HepG2 (cell line): ENCODE data around the gene KMT2B. TPM values are rescaled to one million over a fixed set of nuclear protein-coding genes. Genes with fewer than 3 reads are reported as not detected.
A peak's percentile ranks its signal among the peaks of the same experiment; 100 is the strongest.

Experiments
- ATRX ChIP-seq: sonication (generic); formaldehyde crosslinking; IDR thresholded peaks from 2 replicates; pipeline ENCODE4 v1.4.0; 2020; ENCODE audit warnings: missing genetic modification reagents, borderline replicate concordance
- CSRNP2 ChIP-seq: sonication (generic); formaldehyde crosslinking; conservative IDR thresholded peaks from 2 replicates; pipeline ENCODE4 v1.8.0; 2022; ENCODE audit warnings: low read depth, missing genetic modification reagents
- DPF2 ChIP-seq: sonication (generic); formaldehyde crosslinking; IDR thresholded peaks from 2 replicates; pipeline ENCODE4 v1.4.0; 2020; ENCODE audit warnings: mild to moderate bottlenecking, low read depth, missing genetic modification reagents, borderline replicate concordance
- ERF ChIP-seq: IDR thresholded peaks from 2 replicates; pipeline ENCODE4 v1.6.1; 2018; ENCODE audit warnings: missing biosample characterization, missing genetic modification reagents
- GPN1 ChIP-seq: sonication (generic); formaldehyde crosslinking; IDR thresholded peaks from 2 replicates; pipeline ENCODE4 v1.5.1; 2020; ENCODE audit warnings: missing genetic modification reagents, borderline replicate concordance
- HDAC1 ChIP-seq: sonication (generic); formaldehyde crosslinking; IDR thresholded peaks from 2 replicates; pipeline ENCODE4 v1.5.1; 2020; ENCODE audit warnings: mild to moderate bottlenecking, missing genetic modification reagents
- NRL ChIP-seq: sonication (generic); formaldehyde crosslinking; IDR thresholded peaks from 2 replicates; pipeline ENCODE4 v1.5.0; 2020; ENCODE audit warnings: missing genetic modification reagents, mild to moderate bottlenecking, moderate library complexity, borderline replicate concordance
- POLR2AphosphoS2 ChIP-seq: IDR thresholded peaks from 2 replicates; pipeline ENCODE4 v1.6.1; 2011; ENCODE audit warnings: low read depth, low read length, improper control_type of control experiment
- REPIN1 ChIP-seq: sonication (generic); formaldehyde crosslinking; IDR thresholded peaks from 2 replicates; pipeline ENCODE4 v1.8.0; 2022; ENCODE audit warnings: missing genetic modification reagents, low read depth, mild to moderate bottlenecking, borderline replicate concordance
- RFXAP ChIP-seq: sonication (generic); formaldehyde crosslinking; IDR thresholded peaks from 2 replicates; pipeline ENCODE4 v1.4.0; 2020; ENCODE audit warnings: missing genetic modification reagents, borderline replicate concordance
- SMAD3 ChIP-seq: sonication (generic); formaldehyde crosslinking; IDR thresholded peaks from 2 replicates; pipeline ENCODE4 v1.4.0; 2020; ENCODE audit warnings: missing genetic modification reagents
- SP5 ChIP-seq: IDR thresholded peaks from 2 replicates; pipeline ENCODE4 v1.6.1; 2016; ENCODE audit warnings: low read depth, borderline replicate concordance
- ZBED4 ChIP-seq: sonication (generic); formaldehyde crosslinking; IDR thresholded peaks from 2 replicates; pipeline ENCODE4 v1.4.0; 2020; ENCODE audit warnings: missing genetic modification reagents, borderline replicate concordance
- ZNF124 ChIP-seq: sonication (generic); formaldehyde crosslinking; IDR thresholded peaks from 2 replicates; pipeline ENCODE4 v1.4.0; 2020; ENCODE audit warnings: missing genetic modification reagents
- ZNF674 ChIP-seq: sonication (generic); formaldehyde crosslinking; IDR thresholded peaks from 2 replicates; pipeline ENCODE4 v1.5.0; 2020; ENCODE audit warnings: low read depth, mild to moderate bottlenecking, missing genetic modification reagents
- ZNF790 ChIP-seq: sonication (generic); formaldehyde crosslinking; IDR thresholded peaks from 2 replicates; pipeline ENCODE4 v1.8.0; 2022; ENCODE audit warnings: missing genetic modification reagents, mild to moderate bottlenecking, borderline replicate concordance
- polyA plus RNA-seq, 8 experiments: library from polyadenylated mRNA; depleted of rRNA in 3 of 8; stranded (reverse) in 7 of 8; unstranded in 1 of 8; fragments of >200 nt; fragmentation: Illumina TruSeq in 4 of 8; extraction: Trizol in 4 of 8; gene quantifications; 2 replicates each; pipeline versions ENCODE4 v1.2.1 to v1.2.3, GENCODE V29; 2011 to 2016; ENCODE audit warnings: low read depth in 4 of 8, missing spikeins in 1 of 8, mixed read lengths in 1 of 8; ENCODE audit not compliant: insufficient read depth in 1 of 8
- total RNA-seq, 5 experiments: library from RNA; depleted of rRNA; stranded (reverse); fragments of >200 nt; fragmentation: Illumina TruSeq; extraction: Trizol; gene quantifications; 2 replicates each; pipeline ENCODE4 v1.2.3, GENCODE V29; 2016; ENCODE audit warnings: low read depth in 1 of 5
- TF ChIP-seq, protein P1 (sequence below): sonication (generic); formaldehyde crosslinking; IDR thresholded peaks from 2 replicates; pipeline ENCODE4 v1.4.0; 2020; ENCODE audit warnings: mild to moderate bottlenecking, missing genetic modification reagents, borderline replicate concordance

Gene KMT2B
- total and polyA plus RNA-seq, 2 of the 13 experiments (the other 11 are each of a cell fraction or from before 2014, with no cell fraction given), result 6.2 to 16.9 TPM

DNA sequence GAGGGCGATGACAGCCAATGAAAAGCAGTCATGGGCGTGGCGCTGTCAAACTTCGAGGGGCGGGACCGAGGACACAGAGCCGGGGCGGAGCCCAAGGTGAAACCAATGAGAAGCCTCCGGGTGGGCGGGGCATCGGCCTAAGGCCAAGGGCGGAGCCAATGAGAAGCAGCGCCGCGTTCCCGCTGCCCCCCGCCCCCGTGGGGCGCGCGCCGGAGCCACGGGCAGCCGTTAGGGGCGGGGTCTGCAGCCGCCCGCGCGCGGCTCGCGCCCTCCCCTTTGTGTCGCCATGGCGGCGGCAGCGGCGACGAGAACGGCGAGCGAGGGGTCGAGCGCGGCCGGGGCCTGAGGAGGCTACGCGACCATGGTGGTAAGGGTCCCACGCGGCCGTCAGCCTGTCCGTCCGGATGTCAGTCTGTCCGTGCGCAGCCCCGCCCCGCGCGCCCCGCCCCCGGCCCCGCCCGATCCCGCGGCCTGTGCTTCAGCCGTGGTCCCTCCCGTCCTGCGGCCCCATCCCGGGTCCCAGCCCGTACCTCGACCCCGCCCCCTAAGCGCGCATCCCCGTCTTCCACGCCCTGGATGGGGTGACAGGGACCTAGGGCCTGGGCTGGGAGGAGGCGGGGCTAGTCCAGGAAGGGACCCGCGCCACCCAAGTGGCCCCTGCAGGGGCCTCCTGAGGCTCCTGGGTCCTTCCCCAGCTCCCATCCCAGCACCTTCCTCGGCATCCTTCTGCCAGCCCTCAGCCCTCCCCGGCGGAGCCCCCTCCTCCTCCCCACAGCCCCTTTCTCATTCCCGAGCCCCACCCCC lies 57.7 kb downstream of the KMT2B start, which contains the start of gene ARHGAP33 (continued):
- TF ChIP-seq ATRX (CRISPR knock-in tag), result no peak
- no peak for TF ChIP-seq ZNF790 (CRISPR knock-in tag)
- TF ChIP-seq DPF2 (CRISPR knock-in tag), result no peak
- no peak for TF ChIP-seq SP5 (CRISPR knock-in tag)
- no peak for TF ChIP-seq SMAD3 (CRISPR knock-in tag)
- TF ChIP-seq ZNF124 (CRISPR knock-in tag), result no peak
- TF ChIP-seq ZBED4 (CRISPR knock-in tag), result no peak
- TF ChIP-seq ZNF674 (CRISPR knock-in tag), result no peak
- TF ChIP-seq HDAC1 (CRISPR knock-in tag), result peak; percentile 47; the same call in 1 of the 2 replicates
- TF ChIP-seq REPIN1 (CRISPR knock-in tag), result no peak
- TF ChIP-seq GPN1, result no peak
- TF ChIP-seq RFXAP (CRISPR knock-in tag), result no peak
- TF ChIP-seq, protein P1, sequence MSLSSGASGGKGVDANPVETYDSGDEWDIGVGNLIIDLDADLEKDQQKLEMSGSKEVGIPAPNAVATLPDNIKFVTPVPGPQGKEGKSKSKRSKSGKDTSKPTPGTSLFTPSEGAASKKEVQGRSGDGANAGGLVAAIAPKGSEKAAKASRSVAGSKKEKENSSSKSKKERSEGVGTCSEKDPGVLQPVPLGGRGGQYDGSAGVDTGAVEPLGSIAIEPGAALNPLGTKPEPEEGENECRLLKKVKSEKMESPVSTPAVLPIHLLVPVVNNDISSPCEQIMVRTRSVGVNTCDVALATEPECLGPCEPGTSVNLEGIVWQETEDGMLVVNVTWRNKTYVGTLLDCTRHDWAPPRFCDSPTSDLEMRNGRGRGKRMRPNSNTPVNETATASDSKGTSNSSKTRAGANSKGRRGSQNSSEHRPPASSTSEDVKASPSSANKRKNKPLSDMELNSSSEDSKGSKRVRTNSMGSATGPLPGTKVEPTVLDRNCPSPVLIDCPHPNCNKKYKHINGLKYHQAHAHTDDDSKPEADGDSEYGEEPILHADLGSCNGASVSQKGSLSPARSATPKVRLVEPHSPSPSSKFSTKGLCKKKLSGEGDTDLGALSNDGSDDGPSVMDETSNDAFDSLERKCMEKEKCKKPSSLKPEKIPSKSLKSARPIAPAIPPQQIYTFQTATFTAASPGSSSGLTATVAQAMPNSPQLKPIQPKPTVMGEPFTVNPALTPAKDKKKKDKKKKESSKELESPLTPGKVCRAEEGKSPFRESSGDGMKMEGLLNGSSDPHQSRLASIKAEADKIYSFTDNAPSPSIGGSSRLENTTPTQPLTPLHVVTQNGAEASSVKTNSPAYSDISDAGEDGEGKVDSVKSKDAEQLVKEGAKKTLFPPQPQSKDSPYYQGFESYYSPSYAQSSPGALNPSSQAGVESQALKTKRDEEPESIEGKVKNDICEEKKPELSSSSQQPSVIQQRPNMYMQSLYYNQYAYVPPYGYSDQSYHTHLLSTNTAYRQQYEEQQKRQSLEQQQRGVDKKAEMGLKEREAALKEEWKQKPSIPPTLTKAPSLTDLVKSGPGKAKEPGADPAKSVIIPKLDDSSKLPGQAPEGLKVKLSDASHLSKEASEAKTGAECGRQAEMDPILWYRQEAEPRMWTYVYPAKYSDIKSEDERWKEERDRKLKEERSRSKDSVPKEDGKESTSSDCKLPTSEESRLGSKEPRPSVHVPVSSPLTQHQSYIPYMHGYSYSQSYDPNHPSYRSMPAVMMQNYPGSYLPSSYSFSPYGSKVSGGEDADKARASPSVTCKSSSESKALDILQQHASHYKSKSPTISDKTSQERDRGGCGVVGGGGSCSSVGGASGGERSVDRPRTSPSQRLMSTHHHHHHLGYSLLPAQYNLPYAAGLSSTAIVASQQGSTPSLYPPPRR (CRISPR knock-in tag), result no peak
- no peak for TF ChIP-seq NRL
- no peak for TF ChIP-seq ERF (CRISPR knock-in tag)
- TF ChIP-seq POLR2AphosphoS2, result no peak
- no peak for TF ChIP-seq CSRNP2 (CRISPR knock-in tag)
